Lower leg skin (tissue), 3 donors: ENCODE data around the gene SH3BP2.

Experiments
- POLR2A ChIP-seq, 2 donors: fragments of 450-650 bp; IDR thresholded peaks; one replicate each; pipeline ENCODE4 v1.6.1; 2016 to 2017; ENCODE audit warnings: antibody characterized with exemption in 2 of 2, mild to moderate bottlenecking in 1 of 2, moderate library complexity in 1 of 2
- TF ChIP-seq, protein P1 (sequence below), 3 donors: fragments of 450-650 bp; IDR thresholded peaks; one replicate each; pipeline ENCODE4 v1.5.1; 2016; ENCODE audit warnings: antibody characterized with exemption in 3 of 3, mild to moderate bottlenecking in 3 of 3, moderate library complexity in 2 of 3

DNA sequence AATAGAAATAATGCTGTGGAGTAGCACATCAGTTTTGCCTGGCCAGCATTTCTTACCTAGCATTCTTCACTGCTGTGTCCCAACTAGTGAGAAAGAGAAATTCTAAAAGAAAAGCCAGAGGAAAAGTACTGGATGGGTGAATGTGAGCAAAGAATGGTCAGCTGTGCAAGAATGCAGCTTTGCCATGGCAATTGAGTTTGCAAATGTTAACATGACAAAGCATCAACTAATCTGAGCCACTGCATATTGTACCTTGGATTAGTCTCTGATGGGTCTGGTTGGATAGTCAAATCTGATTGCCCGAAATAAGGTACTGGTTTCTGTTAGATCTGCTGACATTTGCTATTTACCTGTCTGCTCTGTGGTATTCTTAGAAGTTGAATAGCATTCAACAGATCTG, 89.5 kb downstream of the SH3BP2 start:
- no peak for TF ChIP-seq POLR2A (IDR thresholded peaks at IDR 0.05)
- TF ChIP-seq, protein P1, sequence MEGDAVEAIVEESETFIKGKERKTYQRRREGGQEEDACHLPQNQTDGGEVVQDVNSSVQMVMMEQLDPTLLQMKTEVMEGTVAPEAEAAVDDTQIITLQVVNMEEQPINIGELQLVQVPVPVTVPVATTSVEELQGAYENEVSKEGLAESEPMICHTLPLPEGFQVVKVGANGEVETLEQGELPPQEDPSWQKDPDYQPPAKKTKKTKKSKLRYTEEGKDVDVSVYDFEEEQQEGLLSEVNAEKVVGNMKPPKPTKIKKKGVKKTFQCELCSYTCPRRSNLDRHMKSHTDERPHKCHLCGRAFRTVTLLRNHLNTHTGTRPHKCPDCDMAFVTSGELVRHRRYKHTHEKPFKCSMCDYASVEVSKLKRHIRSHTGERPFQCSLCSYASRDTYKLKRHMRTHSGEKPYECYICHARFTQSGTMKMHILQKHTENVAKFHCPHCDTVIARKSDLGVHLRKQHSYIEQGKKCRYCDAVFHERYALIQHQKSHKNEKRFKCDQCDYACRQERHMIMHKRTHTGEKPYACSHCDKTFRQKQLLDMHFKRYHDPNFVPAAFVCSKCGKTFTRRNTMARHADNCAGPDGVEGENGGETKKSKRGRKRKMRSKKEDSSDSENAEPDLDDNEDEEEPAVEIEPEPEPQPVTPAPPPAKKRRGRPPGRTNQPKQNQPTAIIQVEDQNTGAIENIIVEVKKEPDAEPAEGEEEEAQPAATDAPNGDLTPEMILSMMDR (IDR thresholded peaks at IDR 0.05), result no peak
